ENCODE data around the gene TTC6.

TTC6 gene

GRCh38 chr14:37637341-37637740 lies 41.9 kb downstream of the TTC6 start:
- no peak for DNase-seq

GRCh38 chr14:37638599-37638998 lies 43.2 kb downstream of the TTC6 start:
- DNase-seq, result no peak

GRCh38 chr14:37641117-37641516 lies 45.7 kb downstream of the TTC6 start:
- DNase-seq, result no peak

GRCh38 chr14:37642125-37642524 lies 46.7 kb downstream of the TTC6 start:
- DNase-seq, result no peak

GRCh38 chr14:37643701-37644100 lies 48.3 kb downstream of the TTC6 start:
- DNase-seq, result no peak

Data from activated CD8-positive, alpha-beta memory T cell treated with anti-CD3 and anti-CD28 coated beads for 24 hours (primary cell).